Raji (cell line): ENCODE data around the gene SIGMAR1.

Experiments used
- POLR2A ChIP-seq: IDR thresholded peaks from 2 replicates; pipeline ENCODE4 v1.6.1; 2011; ENCODE audit warnings: low read depth, low read length, control low read depth; ENCODE audit not compliant: insufficient read depth

SIGMAR1 gene

GRCh38 chr9:34588671-34589635 is 48.6 kb downstream of the SIGMAR1 start:
- no peak for TF ChIP-seq POLR2A

- no peak for TF ChIP-seq POLR2A
These were observed 50.3 kb downstream of the SIGMAR1 start for GRCh38 chr9:34587271-34587670.

GRCh38 chr9:34585946-34586669 is 51.5 kb downstream of the SIGMAR1 start:
- TF ChIP-seq POLR2A, result no peak

- TF ChIP-seq POLR2A, result no peak
These were observed 52.6 kb downstream of the SIGMAR1 start for GRCh38 chr9:34584970-34585369.
